ENCODE measurements around the gene CRBN.

The CRBN gene

GRCh38 chr3:3126477-3127431 lies 52.7 kb downstream of the CRBN start, which contains the start of gene TRNT1:
TSS of gene TRNT1 (plus strand) at chr3:3126940. CDS start at chr3:3129041, 2,101 bp downstream.
- H3K4me3 ChIP-seq (ENCODE audit: insufficient read depth, low read length, poor library complexity, severe bottlenecking) = peak within 1 kb of the TSS; percentile 93
- H3K27me3 ChIP-seq (ENCODE audit: low read length) = no peaks in the 10 kb centered on the region
- H3F3A ChIP-seq (ENCODE audit: insufficient read depth) = peaks cover 4% of the 10 kb centered on the region; the same call in 1 of the 2 replicates
- peak within 1 kb of the TSS; percentile 94 for H3K4me2 ChIP-seq (ENCODE audit: low read depth, low read length, poor library complexity, severe bottlenecking)
- H3K9ac ChIP-seq (ENCODE audit: low read length) = peak within 1 kb of the TSS; percentile 95
- H3K79me2 ChIP-seq (ENCODE audit: insufficient read depth, low read length) = peaks cover 44% of the 10 kb centered on the region
- no peak for TF ChIP-seq CTCF (IDR thresholded peaks at IDR 0.05; ENCODE audit: insufficient read depth, low read length, poor library complexity, severe bottlenecking)
- TF ChIP-seq EZH2phosphoT487 (conservative IDR thresholded peaks at IDR 0.05; ENCODE audit: low read length) = no peak
- peaks cover 24% of the 10 kb centered on the region for H3K36me3 ChIP-seq (ENCODE audit: low read length)
- peak within 1 kb of the TSS; percentile 92 for H2AFZ ChIP-seq (ENCODE audit: low read depth, low read length, severe bottlenecking)
- no peaks in the 10 kb centered on the region for H3K9me3 ChIP-seq (ENCODE audit: insufficient read depth, low read length)
- no peaks in the 10 kb centered on the region for H3K9me2 ChIP-seq (replicated peaks; ENCODE audit: insufficient read depth, low read length)
- H3K27ac ChIP-seq (ENCODE audit: low read depth, low read length) = peak within 1 kb of the TSS; percentile 55
- no peaks in the 10 kb centered on the region for H4K20me1 ChIP-seq (ENCODE audit: low read depth, low read length)

GRCh38 chr3:3125977-3126376 lies 53.5 kb downstream of the CRBN start:
- Histone ChIP-seq H3K27me3 (ENCODE audit: low read length) (no peaks in the 10 kb centered on the region), H3F3A (ENCODE audit: insufficient read depth) (peaks cover 4% of the 10 kb centered on the region; the same call in 1 of the 2 replicates), H3K9me3 (ENCODE audit: insufficient read depth, low read length) (no peaks in the 10 kb centered on the region), H3K4me2 (ENCODE audit: low read depth, low read length, poor library complexity, severe bottlenecking) (peak overlapping the region; percentile 94), H2AFZ (ENCODE audit: low read depth, low read length, severe bottlenecking) (peak overlapping the region; percentile 92), H3K36me3 (ENCODE audit: low read length) (peaks cover 21% of the 10 kb centered on the region), H3K4me3 (ENCODE audit: insufficient read depth, low read length, poor library complexity, severe bottlenecking) (peak overlapping the region; percentile 61), H3K9me2 (replicated peaks; ENCODE audit: insufficient read depth, low read length) (no peaks in the 10 kb centered on the region), H4K20me1 (ENCODE audit: low read depth, low read length) (no peaks in the 10 kb centered on the region), H3K9ac (ENCODE audit: low read length) (peak overlapping the region; percentile 95), H3K27ac (ENCODE audit: low read depth, low read length) (peak overlapping the region; percentile 42; the same call in 1 of the 2 replicates), H3K79me2 (ENCODE audit: insufficient read depth, low read length) (peaks cover 40% of the 10 kb centered on the region)
- TF ChIP-seq EZH2phosphoT487 (conservative IDR thresholded peaks at IDR 0.05; ENCODE audit: low read length) (no peak), CTCF (IDR thresholded peaks at IDR 0.05; ENCODE audit: insufficient read depth, low read length, poor library complexity, severe bottlenecking) (no peak)

- H3K36me3 ChIP-seq (ENCODE audit: low read length) = no peaks in the 10 kb centered on the region
- H3K27me3 ChIP-seq (ENCODE audit: low read length) = no peaks in the 10 kb centered on the region
- no peaks in the 10 kb centered on the region for H4K20me1 ChIP-seq (ENCODE audit: low read depth, low read length)
- H3K4me2 ChIP-seq (ENCODE audit: low read depth, low read length, poor library complexity, severe bottlenecking) = no peak overlapping the region
- H3K9me2 ChIP-seq (replicated peaks; ENCODE audit: insufficient read depth, low read length) = no peaks in the 10 kb centered on the region
- TF ChIP-seq EZH2phosphoT487 (conservative IDR thresholded peaks at IDR 0.05; ENCODE audit: low read length) (no peak), CTCF (IDR thresholded peaks at IDR 0.05; ENCODE audit: insufficient read depth, low read length, poor library complexity, severe bottlenecking) (no peak)
- no peak overlapping the region for H3K4me3 ChIP-seq (ENCODE audit: insufficient read depth, low read length, poor library complexity, severe bottlenecking)
- no peaks in the 10 kb centered on the region for H3F3A ChIP-seq (ENCODE audit: insufficient read depth)
- no peak overlapping the region for H2AFZ ChIP-seq (ENCODE audit: low read depth, low read length, severe bottlenecking)
- H3K9ac ChIP-seq (ENCODE audit: low read length) = no peak overlapping the region
- H3K9me3 ChIP-seq (ENCODE audit: insufficient read depth, low read length) = no peaks in the 10 kb centered on the region
- H3K27ac ChIP-seq (ENCODE audit: low read depth, low read length) = no peak overlapping the region
- H3K79me2 ChIP-seq (ENCODE audit: insufficient read depth, low read length) = no peaks in the 10 kb centered on the region
Observed at GRCh38 chr3:3119393-3119851, 60.1 kb downstream of the CRBN start.

Measured in SU-DHL-6 (cell line).